Measurements from ENCODE around the gene PRKCH.

- TF ChIP-seq EP300 (IDR thresholded peaks at IDR 0.05) (no peak), POLR2A (IDR thresholded peaks at IDR 0.05) (no peak)
Measured at GRCh38 chr14:61326146-61326545, 4.8 kb downstream of the PRKCH start.

Data from sigmoid colon (tissue), 4 donors.